ENCODE measurements around the gene SORCS2. TPM values are rescaled to one million over a fixed set of nuclear protein-coding genes. Genes with fewer than 3 reads are reported as not detected.

Gene SORCS2
- total and polyA plus RNA-seq, 2 experiments from 2014 or later = 0.38 to 1.4 TPM

- H3K9me2 ChIP-seq (ENCODE audit: insufficient read depth) = no peaks in the 10 kb centered on the region
- no peaks in the 10 kb centered on the region for H3K4me1 ChIP-seq (ENCODE audit: insufficient read depth)
- no peak overlapping the region for H3K4me3 ChIP-seq
- no peaks in the 10 kb centered on the region for H3K9me3 ChIP-seq (ENCODE audit: low read depth)
- in situ Hi-C loops (cut with MboI) = no loop called here
- no peak overlapping the region for H3K9ac ChIP-seq
- no peaks in the 10 kb centered on the region for H3K79me2 ChIP-seq (ENCODE audit: insufficient read depth)
- no peaks in the 10 kb centered on the region for H4K20me1 ChIP-seq (ENCODE audit: insufficient read depth)
- no peaks in the 10 kb centered on the region for H3F3A ChIP-seq (ENCODE audit: insufficient read depth)
- DNase-seq = no peak
- no peaks in the 10 kb centered on the region; the same call in 1 of the 2 replicates for H3K27me3 ChIP-seq (replicated peaks; ENCODE audit: insufficient read depth)
- 77 to 85% methylated on average over 6 of the region's 6 CpGs for WGBS, 2 experiments (ENCODE audit: low coverage in 1 of 2, low lambda C conversion rate in 2 of 2, missing lambda C conversion rate in 2 of 2)
- no peak for TF ChIP-seq EZH2 (IDR thresholded peaks at IDR 0.05; ENCODE audit: insufficient read depth, poor library complexity, severe bottlenecking)
- TF ChIP-seq EZH2phosphoT487 (IDR thresholded peaks at IDR 0.05; ENCODE audit: insufficient read depth, low read depth) = no peak
- no peak overlapping the region for H3K27ac ChIP-seq
- H2AFZ ChIP-seq = no peak overlapping the region
- H3K36me3 ChIP-seq (ENCODE audit: low read depth) = no peaks in the 10 kb centered on the region
- H3K4me2 ChIP-seq (ENCODE audit: unreplicated experiment) = no peak overlapping the region
Observed at GRCh38 chr4:7387925-7388324, 195.6 kb downstream of the SORCS2 start.

GRCh38 chr4:7388627-7389026, 196.3 kb downstream of the SORCS2 start:
- Histone ChIP-seq H3K79me2 (ENCODE audit: insufficient read depth) (no peaks in the 10 kb centered on the region), H4K20me1 (ENCODE audit: insufficient read depth) (no peaks in the 10 kb centered on the region), H3K4me2 (ENCODE audit: unreplicated experiment) (no peak overlapping the region), H3K9ac (no peak overlapping the region), H3K9me3 (ENCODE audit: low read depth) (no peaks in the 10 kb centered on the region), H3K27me3 (replicated peaks; ENCODE audit: insufficient read depth) (peaks cover 3% of the 10 kb centered on the region), H2AFZ (no peak overlapping the region), H3K27ac (no peak overlapping the region), H3K9me2 (ENCODE audit: insufficient read depth) (no peaks in the 10 kb centered on the region), H3K4me1 (ENCODE audit: insufficient read depth) (no peaks in the 10 kb centered on the region), H3K4me3 (no peak overlapping the region), H3F3A (ENCODE audit: insufficient read depth) (no peaks in the 10 kb centered on the region), H3K36me3 (ENCODE audit: low read depth) (no peaks in the 10 kb centered on the region)
- WGBS, 2 experiments (ENCODE audit: low coverage in 1 of 2, low lambda C conversion rate in 2 of 2, missing lambda C conversion rate in 2 of 2) = 53 to 66% methylated on average over 13 of the region's 13 CpGs
- TF ChIP-seq EZH2 (IDR thresholded peaks at IDR 0.05; ENCODE audit: insufficient read depth, poor library complexity, severe bottlenecking) = no peak
- TF ChIP-seq EZH2phosphoT487 (IDR thresholded peaks at IDR 0.05; ENCODE audit: insufficient read depth, low read depth) = no peak
- in situ Hi-C loops (cut with MboI) = no loop called here
- DNase-seq = no peak

GRCh38 chr4:7389101-7389701, 196.9 kb downstream of the SORCS2 start:
- TF ChIP-seq EZH2 (IDR thresholded peaks at IDR 0.05; ENCODE audit: insufficient read depth, poor library complexity, severe bottlenecking) (no peak), EZH2phosphoT487 (IDR thresholded peaks at IDR 0.05; ENCODE audit: insufficient read depth, low read depth) (no peak)
- H4K20me1 ChIP-seq (ENCODE audit: insufficient read depth) = no peaks in the 10 kb centered on the region
- H3K79me2 ChIP-seq (ENCODE audit: insufficient read depth) = no peaks in the 10 kb centered on the region
- no peak overlapping the region for H3K4me2 ChIP-seq (ENCODE audit: unreplicated experiment)
- in situ Hi-C loops (cut with MboI) = no loop called here
- H3K4me1 ChIP-seq (ENCODE audit: insufficient read depth) = no peaks in the 10 kb centered on the region
- H3F3A ChIP-seq (ENCODE audit: insufficient read depth) = no peaks in the 10 kb centered on the region
- H2AFZ ChIP-seq = no peak overlapping the region
- H3K9me2 ChIP-seq (ENCODE audit: insufficient read depth) = no peaks in the 10 kb centered on the region
- no peak for DNase-seq
- no peaks in the 10 kb centered on the region for H3K9me3 ChIP-seq (ENCODE audit: low read depth)
- no peak overlapping the region for H3K4me3 ChIP-seq
- WGBS, 2 experiments (ENCODE audit: low coverage in 1 of 2, low lambda C conversion rate in 2 of 2, missing lambda C conversion rate in 2 of 2) = 65% methylated on average over 15 of the region's 15 CpGs
- H3K27me3 ChIP-seq (replicated peaks; ENCODE audit: insufficient read depth) = peaks cover 4% of the 10 kb centered on the region
- no peak overlapping the region for H3K27ac ChIP-seq
- no peaks in the 10 kb centered on the region for H3K36me3 ChIP-seq (ENCODE audit: low read depth)
- H3K9ac ChIP-seq = no peak overlapping the region

GRCh38 chr4:7389719-7390118, 197.4 kb downstream of the SORCS2 start:
- no peak for TF ChIP-seq EZH2 (IDR thresholded peaks at IDR 0.05; ENCODE audit: insufficient read depth, poor library complexity, severe bottlenecking)
- no peak for TF ChIP-seq EZH2phosphoT487 (IDR thresholded peaks at IDR 0.05; ENCODE audit: insufficient read depth, low read depth)
- H3K79me2 ChIP-seq (ENCODE audit: insufficient read depth) = no peaks in the 10 kb centered on the region
- H2AFZ ChIP-seq = no peak overlapping the region
- H3K27ac ChIP-seq = no peak overlapping the region
- no peak overlapping the region for H3K4me2 ChIP-seq (ENCODE audit: unreplicated experiment)
- no peaks in the 10 kb centered on the region for H4K20me1 ChIP-seq (ENCODE audit: insufficient read depth)
- peaks cover 4% of the 10 kb centered on the region for H3K27me3 ChIP-seq (replicated peaks; ENCODE audit: insufficient read depth)
- no peak overlapping the region for H3K4me3 ChIP-seq
- DNase-seq = no peak
- no peaks in the 10 kb centered on the region for H3K9me3 ChIP-seq (ENCODE audit: low read depth)
- no peaks in the 10 kb centered on the region for H3K36me3 ChIP-seq (ENCODE audit: low read depth)
- WGBS, 2 experiments (ENCODE audit: low coverage in 1 of 2, low lambda C conversion rate in 2 of 2, missing lambda C conversion rate in 2 of 2) = 53 to 54% methylated on average over 12 of the region's 12 CpGs
- in situ Hi-C loops (cut with MboI) = no loop called here
- no peaks in the 10 kb centered on the region for H3K9me2 ChIP-seq (ENCODE audit: insufficient read depth)
- H3K4me1 ChIP-seq (ENCODE audit: insufficient read depth) = no peaks in the 10 kb centered on the region
- no peak overlapping the region for H3K9ac ChIP-seq
- no peaks in the 10 kb centered on the region for H3F3A ChIP-seq (ENCODE audit: insufficient read depth)

Measured in GM23248 (cell line).